ENCODE measurements around the gene SASH1. TPM values are rescaled to one million over a fixed set of nuclear protein-coding genes. Genes with fewer than 3 reads are reported as not detected.

Gene SASH1
- total and polyA plus RNA-seq, 9 of the 15 experiments (the other 6 are each of a cell fraction or from before 2014, with no cell fraction given): 0.35 to 3.5 (median 1.6) TPM

DNA sequence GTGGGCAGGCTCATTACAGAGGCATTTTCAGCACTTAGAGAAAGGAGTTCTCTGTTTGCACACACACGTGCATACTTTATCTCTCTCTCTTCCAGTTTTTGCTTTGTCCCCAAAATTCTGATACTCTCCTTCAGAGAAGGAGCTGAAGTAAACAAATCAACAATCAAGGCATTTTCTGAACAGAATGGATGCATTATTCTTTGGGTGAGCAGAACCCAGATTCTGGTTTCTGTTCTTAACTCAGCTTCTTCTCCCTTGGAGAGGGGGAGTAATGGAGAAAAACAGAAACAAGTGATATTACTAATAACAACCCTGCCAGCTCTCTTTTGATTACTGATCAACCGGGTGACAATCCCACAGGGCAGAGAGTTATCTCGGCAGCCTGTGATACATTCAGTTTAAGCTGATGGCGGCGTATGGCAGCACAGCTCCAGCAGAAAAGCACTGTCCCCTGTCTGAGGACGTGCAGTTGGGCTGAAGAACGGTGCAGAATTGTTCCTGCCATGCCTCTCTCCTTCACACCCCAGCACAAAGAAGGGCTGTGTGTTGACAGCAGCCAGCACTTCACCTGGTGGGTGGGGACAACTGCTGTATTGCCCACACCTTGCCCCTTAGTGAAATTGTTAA, 47.3 kb upstream of the SASH1 start:
- H2AFZ ChIP-seq (ENCODE audit: low read depth, low read length): no peak overlapping the region
- ATAC-seq: no peak
- ChIA-PET CTCF (ENCODE audit: low intra/inter-chr PET ratio) (no interaction called here), POLR2A (interaction anchor here (0.6 to 0.7 kb wide), 2 partner anchors 9 to 449 kb away, joined by 3 to 5 read pairs; no protein-coding TSS in a partner anchor)
- no peak overlapping the region for H3K9ac ChIP-seq (ENCODE audit: insufficient read depth in 1 of 2, low read depth in 2 of 2, low read length in 2 of 2)
- WGBS (ENCODE audit: insufficient coverage, low coverage, missing lambda C conversion rate): 1% methylated on average over 7 of the region's 7 CpGs
- H3K4me1 ChIP-seq (replicated peaks in 1 of 2; ENCODE audit: control insufficient read depth in 2 of 2, insufficient read depth in 2 of 2, low read length in 2 of 2): no peaks in the 10 kb centered on the region
- no peaks in the 10 kb centered on the region for H3K9me1 ChIP-seq (ENCODE audit: control insufficient read depth, insufficient read depth, low read length)
- H3K27me3 ChIP-seq (ENCODE audit: control insufficient read depth in 2 of 2, insufficient read depth in 2 of 2, low read length in 2 of 2): peaks cover 22 to 33% of the 10 kb centered on the region in 2 experiments; a peak in 4 of 5 replicates
- no peak overlapping the region for H3K4me3 ChIP-seq
- no peaks in the 10 kb centered on the region for H3K9me3 ChIP-seq (replicated peaks; ENCODE audit: control insufficient read depth, insufficient read depth, low read depth, low read length)
- intact Hi-C loops (cut with micrococcal nuclease): no loop called here
- DNase-seq (ENCODE audit: extremely low read depth in 1 of 4, low spot score in 3 of 4): no peak
- H3K4me2 ChIP-seq (ENCODE audit: insufficient read depth, low read length): no peak overlapping the region
- H3K79me2 ChIP-seq (ENCODE audit: control insufficient read depth, insufficient read depth, low read length): no peaks in the 10 kb centered on the region
- no peak overlapping the region for H3K27ac ChIP-seq (ENCODE audit: extremely low read depth, low read depth, low read length)
- no peak for FAIRE-seq
- TF ChIP-seq, protein P1, sequence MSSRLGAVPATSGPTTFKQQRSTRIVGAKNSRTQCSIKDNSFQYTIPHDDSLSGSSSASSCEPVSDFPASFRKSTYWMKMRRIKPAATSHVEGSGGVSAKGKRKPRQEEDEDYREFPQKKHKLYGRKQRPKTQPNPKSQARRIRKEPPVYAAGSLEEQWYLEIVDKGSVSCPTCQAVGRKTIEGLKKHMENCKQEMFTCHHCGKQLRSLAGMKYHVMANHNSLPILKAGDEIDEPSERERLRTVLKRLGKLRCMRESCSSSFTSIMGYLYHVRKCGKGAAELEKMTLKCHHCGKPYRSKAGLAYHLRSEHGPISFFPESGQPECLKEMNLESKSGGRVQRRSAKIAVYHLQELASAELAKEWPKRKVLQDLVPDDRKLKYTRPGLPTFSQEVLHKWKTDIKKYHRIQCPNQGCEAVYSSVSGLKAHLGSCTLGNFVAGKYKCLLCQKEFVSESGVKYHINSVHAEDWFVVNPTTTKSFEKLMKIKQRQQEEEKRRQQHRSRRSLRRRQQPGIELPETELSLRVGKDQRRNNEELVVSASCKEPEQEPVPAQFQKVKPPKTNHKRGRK (tag; IDR thresholded peaks at IDR 0.05): no peak
- TF ChIP-seq TGIF2 (CRISPR knock-in tag; IDR thresholded peaks at IDR 0.05) (no peak), ZNF785 (CRISPR knock-in tag; IDR thresholded peaks at IDR 0.05) (no peak), ZNF217 (CRISPR knock-in tag; IDR thresholded peaks at IDR 0.05) (no peak), NONO (IDR thresholded peaks at IDR 0.05; ENCODE audit: low read depth in 2 of 2, low read length in 1 of 2) (no peak), ZBTB17 (CRISPR knock-in tag; IDR thresholded peaks at IDR 0.05) (no peak)
- in situ Hi-C loops (cut with MboI): no loop called here
- H3K36me3 ChIP-seq (ENCODE audit: control insufficient read depth, insufficient read depth, low read length): no peaks in the 10 kb centered on the region
- no TSS peak for BruUV-seq (replicated peaks)
- H4K20me1 ChIP-seq (replicated peaks; ENCODE audit: control insufficient read depth, insufficient read depth, low read length): no peaks in the 10 kb centered on the region
